Measurements from ENCODE around the gene FOXN1. TPM values are rescaled to one million over a fixed set of nuclear protein-coding genes. Genes with fewer than 3 reads are reported as not detected.
"Not testable (repeated sequence)": the region's sequence is repeated elsewhere in the genome, so short reads cannot be mapped to it uniquely, and the experiment has no call there.

Gene FOXN1
- total RNA-seq, 3 donors from 2014 or later (not counting 1 experiment from before 2014, with no cell fraction given), result not detected

DNA sequence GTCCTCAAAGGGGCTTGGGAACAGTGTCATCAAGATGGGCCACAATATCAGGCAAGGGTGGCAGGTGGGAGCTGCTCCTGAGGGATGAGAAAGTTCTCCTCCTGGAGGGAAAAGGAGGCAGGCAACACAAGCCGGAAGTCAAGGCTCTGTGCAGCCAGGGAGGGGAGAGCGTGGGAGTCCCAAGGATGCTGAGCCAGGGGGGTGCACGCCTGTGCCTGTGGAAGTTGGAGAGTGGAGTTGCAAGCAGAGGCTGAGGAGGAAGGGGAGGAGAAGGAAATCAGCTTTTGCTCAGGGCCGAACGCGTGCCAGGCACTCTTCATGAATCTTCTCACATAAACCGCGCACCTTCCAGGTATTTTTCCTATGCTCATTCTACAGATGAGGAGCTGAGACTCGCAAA, 40.1 kb upstream of the FOXN1 start:
- Mint-ChIP-seq H3K4me1 (no peaks in the 10 kb centered on the region), H3K4me3 (no peak overlapping the region), H3K36me3 (no peaks in the 10 kb centered on the region), H3K9me3 (no peaks in the 10 kb centered on the region), H3K27me3 (ENCODE audit: low read depth in 2 of 2) (peaks cover 6 to 22% of the 10 kb centered on the region in 2 donors), H3K27ac (no peak overlapping the region)
- no peaks in the 10 kb centered on the region for H3K4me1 ChIP-seq (ENCODE audit: control insufficient read depth, insufficient read depth, low read length)
- WGBS (ENCODE audit: insufficient coverage), result 87% methylated on average over 8 of the region's 9 CpGs
- no peak overlapping the region for H3K27ac ChIP-seq (ENCODE audit: low read length)
- TF ChIP-seq, protein P1, sequence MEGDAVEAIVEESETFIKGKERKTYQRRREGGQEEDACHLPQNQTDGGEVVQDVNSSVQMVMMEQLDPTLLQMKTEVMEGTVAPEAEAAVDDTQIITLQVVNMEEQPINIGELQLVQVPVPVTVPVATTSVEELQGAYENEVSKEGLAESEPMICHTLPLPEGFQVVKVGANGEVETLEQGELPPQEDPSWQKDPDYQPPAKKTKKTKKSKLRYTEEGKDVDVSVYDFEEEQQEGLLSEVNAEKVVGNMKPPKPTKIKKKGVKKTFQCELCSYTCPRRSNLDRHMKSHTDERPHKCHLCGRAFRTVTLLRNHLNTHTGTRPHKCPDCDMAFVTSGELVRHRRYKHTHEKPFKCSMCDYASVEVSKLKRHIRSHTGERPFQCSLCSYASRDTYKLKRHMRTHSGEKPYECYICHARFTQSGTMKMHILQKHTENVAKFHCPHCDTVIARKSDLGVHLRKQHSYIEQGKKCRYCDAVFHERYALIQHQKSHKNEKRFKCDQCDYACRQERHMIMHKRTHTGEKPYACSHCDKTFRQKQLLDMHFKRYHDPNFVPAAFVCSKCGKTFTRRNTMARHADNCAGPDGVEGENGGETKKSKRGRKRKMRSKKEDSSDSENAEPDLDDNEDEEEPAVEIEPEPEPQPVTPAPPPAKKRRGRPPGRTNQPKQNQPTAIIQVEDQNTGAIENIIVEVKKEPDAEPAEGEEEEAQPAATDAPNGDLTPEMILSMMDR (IDR thresholded peaks at IDR 0.05), result no peak
- intact Hi-C loops (cut with micrococcal nuclease), result no loop called here
- H3K36me3 ChIP-seq (ENCODE audit: control insufficient read depth, insufficient read depth, low read length), result no peaks in the 10 kb centered on the region
- DNase-seq (no peak), ATAC-seq (no peak)
- no peak overlapping the region for H3K4me3 ChIP-seq (ENCODE audit: low read length)
- H3K9me3 ChIP-seq (ENCODE audit: control insufficient read depth, insufficient read depth, low read length), result no peaks in the 10 kb centered on the region
- no peaks in the 10 kb centered on the region for H3K27me3 ChIP-seq (ENCODE audit: control insufficient read depth, insufficient read depth, low read length)

DNA sequence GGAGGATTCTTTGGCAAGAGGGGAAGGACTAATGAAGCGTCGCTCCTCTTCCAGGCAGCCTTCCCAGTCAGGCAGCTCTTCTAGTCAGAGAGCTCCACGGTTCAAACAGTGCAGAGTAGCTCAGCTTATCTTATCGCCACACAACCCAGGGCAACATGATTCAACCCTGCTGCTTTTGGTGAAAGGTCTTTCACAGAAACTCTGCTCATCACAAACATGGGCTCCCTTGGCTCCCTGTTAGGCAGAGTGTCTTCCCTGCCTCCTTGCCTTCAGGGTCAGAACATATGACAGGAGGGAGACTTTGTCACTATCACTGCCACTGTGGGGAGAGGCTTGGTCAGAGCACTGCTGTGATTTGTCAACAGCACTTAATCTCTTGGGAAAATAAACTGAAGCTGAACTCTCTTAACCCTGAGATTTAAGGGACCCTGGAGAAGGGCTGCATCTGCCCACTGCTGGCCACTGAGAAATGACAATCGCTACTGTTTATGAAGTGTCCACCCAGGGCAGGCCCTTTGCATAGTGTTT, 39.6 kb upstream of the FOXN1 start:
- WGBS (ENCODE audit: insufficient coverage), result 81% methylated on average over 5 of the region's 5 CpGs
- H3K27ac Mint-ChIP-seq, result no peak overlapping the region
- TF ChIP-seq, protein P1 (IDR thresholded peaks at IDR 0.05), result no peak
- H3K36me3 Mint-ChIP-seq, result no peaks in the 10 kb centered on the region
- no peak overlapping the region for H3K4me3 ChIP-seq (ENCODE audit: low read length)
- H3K4me3 Mint-ChIP-seq, result no peak overlapping the region
- intact Hi-C loops (cut with micrococcal nuclease), result no loop called here
- no peaks in the 10 kb centered on the region for H3K4me1 ChIP-seq (ENCODE audit: control insufficient read depth, insufficient read depth, low read length)
- H3K9me3 Mint-ChIP-seq, result no peaks in the 10 kb centered on the region
- H3K9me3 ChIP-seq (ENCODE audit: control insufficient read depth, insufficient read depth, low read length), result no peaks in the 10 kb centered on the region
- H3K27me3 ChIP-seq (ENCODE audit: control insufficient read depth, insufficient read depth, low read length), result no peaks in the 10 kb centered on the region
- H3K4me1 Mint-ChIP-seq, result no peaks in the 10 kb centered on the region
- no peak overlapping the region for H3K27ac ChIP-seq (ENCODE audit: low read length)
- no peaks in the 10 kb centered on the region for H3K36me3 ChIP-seq (ENCODE audit: control insufficient read depth, insufficient read depth, low read length)
- DNase-seq, result no peak
- ATAC-seq, result no peak
- H3K27me3 Mint-ChIP-seq (ENCODE audit: low read depth in 2 of 2), result peaks cover 6 to 22% of the 10 kb centered on the region in 2 donors

DNA sequence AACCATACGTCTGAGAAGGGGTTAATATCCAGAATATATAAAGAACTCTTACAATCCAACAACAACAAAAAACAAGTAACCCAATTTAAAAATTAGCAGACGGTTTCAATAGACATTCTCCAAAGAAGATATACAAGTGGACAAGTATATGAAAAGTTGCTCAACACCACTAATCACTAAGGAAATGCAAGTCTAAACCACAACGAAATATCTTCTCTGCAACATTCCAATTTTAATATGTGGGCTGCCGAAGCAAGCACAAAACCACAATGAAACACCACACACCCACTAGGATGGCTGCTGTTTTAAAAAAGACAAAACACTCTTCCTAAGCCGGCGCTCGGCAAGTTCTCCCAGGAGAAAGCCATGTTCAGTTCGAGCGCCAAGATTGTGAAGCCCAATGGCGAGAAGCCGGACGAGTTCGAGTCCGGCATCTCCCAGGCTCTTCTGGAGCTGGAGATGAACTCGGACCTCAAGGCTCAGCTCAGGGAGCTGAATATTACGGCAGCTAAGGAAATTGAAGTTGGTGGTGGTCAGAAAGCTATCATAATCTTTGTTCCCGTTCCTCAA, 38.6 kb upstream of the FOXN1 start:
- H3K9me3 ChIP-seq (ENCODE audit: control insufficient read depth, insufficient read depth, low read length), result no peaks in the 10 kb centered on the region
- Mint-ChIP-seq H3K9me3 (no peaks in the 10 kb centered on the region), H3K4me3 (no peak overlapping the region), H3K27me3 (ENCODE audit: low read depth in 2 of 2) (peaks cover 6 to 22% of the 10 kb centered on the region in 2 donors), H3K27ac (no peak overlapping the region), H3K4me1 (no peaks in the 10 kb centered on the region), H3K36me3 (no peaks in the 10 kb centered on the region)
- H3K27me3 ChIP-seq (ENCODE audit: control insufficient read depth, insufficient read depth, low read length), result no peaks in the 10 kb centered on the region
- no peaks in the 10 kb centered on the region for H3K4me1 ChIP-seq (ENCODE audit: control insufficient read depth, insufficient read depth, low read length)
- no peaks in the 10 kb centered on the region for H3K36me3 ChIP-seq (ENCODE audit: control insufficient read depth, insufficient read depth, low read length)
- ATAC-seq (no peak), DNase-seq (no peak)
- WGBS (ENCODE audit: insufficient coverage), result 57% methylated on average over 16 of the region's 17 CpGs
- TF ChIP-seq, protein P1 (IDR thresholded peaks at IDR 0.05), result no peak
- no peak overlapping the region for H3K4me3 ChIP-seq (ENCODE audit: low read length)
- H3K27ac ChIP-seq (ENCODE audit: low read length), result no peak overlapping the region
- intact Hi-C loops (cut with micrococcal nuclease), result no loop called here

DNA sequence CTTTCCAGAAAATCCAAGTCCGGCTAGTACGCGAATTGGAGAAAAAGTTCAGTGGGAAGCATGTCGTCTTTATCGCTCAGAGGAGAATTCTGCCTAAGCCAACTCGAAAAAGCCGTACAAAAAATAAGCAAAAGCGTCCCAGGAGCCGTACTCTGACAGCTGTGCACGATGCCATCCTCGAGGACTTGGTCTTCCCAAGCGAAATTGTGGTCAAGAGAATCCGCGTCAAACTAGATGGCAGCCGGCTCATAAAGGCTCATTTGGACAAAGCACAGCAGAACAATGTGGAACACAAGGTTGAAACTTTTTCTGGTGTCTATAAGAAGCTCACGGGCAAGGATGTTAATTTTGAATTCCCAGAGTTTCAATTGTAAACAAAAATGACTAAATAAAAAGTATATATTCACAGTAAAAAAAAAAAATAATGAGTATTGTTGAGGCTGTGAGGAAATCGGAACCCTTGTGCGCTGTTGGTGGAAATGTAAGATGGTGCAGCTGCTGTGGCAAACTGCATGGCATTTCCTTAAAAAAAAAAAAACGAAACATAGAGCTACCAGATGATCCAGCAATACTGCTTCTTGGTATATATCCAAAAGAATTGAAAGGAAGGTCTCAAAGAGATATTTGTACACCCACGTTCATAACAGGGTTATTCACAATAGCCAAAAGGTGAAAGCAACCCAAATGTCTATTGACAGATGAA, 38.0 kb upstream of the FOXN1 start:
- intact Hi-C loops (cut with micrococcal nuclease); H3K9me3 ChIP-seq (ENCODE audit: control insufficient read depth, insufficient read depth, low read length); H3K4me3 ChIP-seq (ENCODE audit: low read length); H3K36me3 ChIP-seq (ENCODE audit: control insufficient read depth, insufficient read depth, low read length); H3K27ac Mint-ChIP-seq; H3K27me3 ChIP-seq (ENCODE audit: control insufficient read depth, insufficient read depth, low read length); H3K36me3 Mint-ChIP-seq; ATAC-seq; DNase-seq; H3K27ac ChIP-seq (ENCODE audit: low read length); H3K4me1 ChIP-seq (ENCODE audit: control insufficient read depth, insufficient read depth, low read length); H3K4me3 Mint-ChIP-seq; H3K4me1 Mint-ChIP-seq; H3K9me3 Mint-ChIP-seq: not testable (repeated sequence)
- 86% methylated on average over 15 of the region's 20 CpGs for WGBS (ENCODE audit: insufficient coverage)
- peaks cover 3 to 22% of the 10 kb centered on the region in 2 donors for H3K27me3 Mint-ChIP-seq (ENCODE audit: low read depth in 2 of 2)
